WI38 (cell line): Measurements from ENCODE around the gene RPN2.
A peak's percentile ranks its signal among the peaks of the same experiment; 100 is the strongest.

Experiments used
- H3K4me3 ChIP-seq: 2 replicates; pipeline ENCODE4 v1.5.1; 2011; ENCODE audit warnings: low read depth, mild to moderate bottlenecking, control low read depth, low read length
- CTCF ChIP-seq: IDR thresholded peaks from 2 replicates; pipeline ENCODE4 v1.5.1; 2012; ENCODE audit warnings: low read depth, mild to moderate bottlenecking, control low read depth, low read length

RPN2 gene

GRCh38 chr20:37276494-37277252, 97.5 kb downstream of the RPN2 start:
- no peak overlapping the region for H3K4me3 ChIP-seq
- 0 out of 2 replicates have a peak, but pooled peaks have one; percentile 23 for TF ChIP-seq CTCF

GRCh38 chr20:37277253-37277593, 98.1 kb downstream of the RPN2 start:
- no peak for TF ChIP-seq CTCF
- H3K4me3 ChIP-seq, result no peak overlapping the region

GRCh38 chr20:37278966-37279590, 99.9 kb downstream of the RPN2 start:
- no peak overlapping the region for H3K4me3 ChIP-seq
- TF ChIP-seq CTCF, result no peak

- TF ChIP-seq CTCF, result no peak
- H3K4me3 ChIP-seq, result no peak overlapping the region
These were observed 100.7 kb downstream of the RPN2 start for GRCh38 chr20:37279820-37280219.

- no peak overlapping the region for H3K4me3 ChIP-seq
- no peak for TF ChIP-seq CTCF
These were observed 101.3 kb downstream of the RPN2 start for GRCh38 chr20:37280403-37280802.

GRCh38 chr20:37282556-37282955, 103.4 kb downstream of the RPN2 start:
- no peak overlapping the region for H3K4me3 ChIP-seq
- peak; percentile 59 for TF ChIP-seq CTCF

- no peak overlapping the region for H3K4me3 ChIP-seq
- TF ChIP-seq CTCF, result no peak
These were observed 104.5 kb downstream of the RPN2 start for GRCh38 chr20:37283530-37284195.
